Progenitor cell of endocrine pancreas (in vitro differentiated cells): ENCODE data around the gene SEPTIN8. TPM values are rescaled to one million over a fixed set of nuclear protein-coding genes. Genes with fewer than 3 reads are reported as not detected.

Experiments used
- DNase-seq: peaks from one replicate; pipeline ENCODE4 v3.0.0; 2021; ENCODE audit warnings: low spot score; ENCODE audit not compliant: unreplicated experiment
- H3K27ac Mint-ChIP-seq: 2 replicates; pipeline ENCODE4 v1.8.0; 2021; ENCODE audit warnings: mild to moderate bottlenecking, moderate library complexity, mixed read lengths
- H3K27me3 Mint-ChIP-seq: 2 replicates; pipeline ENCODE4 v1.8.0; 2021; ENCODE audit warnings: mixed read lengths
- H3K36me3 Mint-ChIP-seq: 2 replicates; pipeline ENCODE4 v1.8.0; 2022; ENCODE audit warnings: mixed read lengths; ENCODE audit not compliant: insufficient read depth
- H3K4me1 Mint-ChIP-seq: 2 replicates; pipeline ENCODE4 v1.8.0; 2021; ENCODE audit warnings: low read depth, mixed read lengths
- H3K4me3 Mint-ChIP-seq: 2 replicates; pipeline ENCODE4 v1.8.0; 2021; ENCODE audit warnings: low read depth, mild to moderate bottlenecking, moderate library complexity, mixed read lengths
- H3K9me3 Mint-ChIP-seq: 2 replicates; pipeline ENCODE4 v1.8.0; 2021; ENCODE audit warnings: low read depth, mixed read lengths
- CTCF ChIP-seq: fragments of 200-600 bp; sonication (generic); IDR thresholded peaks from one replicate; pipeline ENCODE4 v1.5.0; 2021; ENCODE audit warnings: antibody characterized with exemption, mild to moderate bottlenecking; ENCODE audit not compliant: unreplicated experiment
- long read RNA-seq: library from polyadenylated mRNA; unstranded; transcript quantifications from one replicate; pipeline ENCODE4 v2.0.0, GENCODE V29; 2020
- total RNA-seq: library from RNA; stranded (reverse); gene quantifications from 2 replicates; pipeline ENCODE4 v1.2.1, GENCODE V29; 2021

The SEPTIN8 gene
- total RNA-seq, result 60.4 and 67.2 TPM in 2 replicates
- long read RNA-seq, full-length matches to known transcripts, result 22 of 57 reads
- long read RNA-seq, partial matches to known transcripts, result 6 of 57 reads
- long read RNA-seq, other reads (novel, unspliced or antisense), result 29 of 57 reads

- Mint-ChIP-seq H3K36me3 (no peaks in the 10 kb centered on the region), H3K4me3 (peak within 1 kb of the TSS; percentile 79), H3K27ac (peak within 1 kb of the TSS; percentile 75), H3K9me3 (no peaks in the 10 kb centered on the region), H3K27me3 (peaks cover 40% of the 10 kb centered on the region), H3K4me1 (peaks cover 13% of the 10 kb centered on the region)
- TF ChIP-seq CTCF, result no peak
- peak; percentile 35 for DNase-seq
Observed at GRCh38 chr5:132777209-132778069, at the start of gene SEPTIN8. Gene SEPTIN8 (minus strand): TSS chr5:132777239. CDS start chr5:132777137, 102 bp downstream.

GRCh38 chr5:132826424-132827082, 49.5 kb upstream of the SEPTIN8 start:
- no peaks in the 10 kb centered on the region for H3K9me3 Mint-ChIP-seq
- H3K27ac Mint-ChIP-seq, result no peak overlapping the region
- no peak overlapping the region for H3K4me3 Mint-ChIP-seq
- H3K36me3 Mint-ChIP-seq, result no peaks in the 10 kb centered on the region
- no peak for DNase-seq
- peaks cover 40% of the 10 kb centered on the region for H3K27me3 Mint-ChIP-seq
- no peak for TF ChIP-seq CTCF
- H3K4me1 Mint-ChIP-seq, result peaks cover 9% of the 10 kb centered on the region

GRCh38 chr5:132825834-132826391, 48.9 kb upstream of the SEPTIN8 start:
- H3K4me1 Mint-ChIP-seq, result peaks cover 5% of the 10 kb centered on the region

GRCh38 chr5:132825033-132825833, 48.2 kb upstream of the SEPTIN8 start:
- H3K4me3 Mint-ChIP-seq, result no peak overlapping the region
- H3K27me3 Mint-ChIP-seq, result peaks cover 38% of the 10 kb centered on the region
- DNase-seq, result no peak
- H3K4me1 Mint-ChIP-seq, result peaks cover 5% of the 10 kb centered on the region
- no peak overlapping the region for H3K27ac Mint-ChIP-seq
- no peak for TF ChIP-seq CTCF
- H3K9me3 Mint-ChIP-seq, result no peaks in the 10 kb centered on the region
- H3K36me3 Mint-ChIP-seq, result no peaks in the 10 kb centered on the region

More at GRCh38 chr5:132825834-132826391, 48.9 kb upstream of the SEPTIN8 start:
- DNase-seq, result no peak
- peaks cover 36% of the 10 kb centered on the region for H3K27me3 Mint-ChIP-seq
- no peaks in the 10 kb centered on the region for H3K9me3 Mint-ChIP-seq
- no peak for TF ChIP-seq CTCF
- peak overlapping the region; percentile 19 for H3K4me3 Mint-ChIP-seq
- H3K27ac Mint-ChIP-seq, result no peak overlapping the region
- no peaks in the 10 kb centered on the region for H3K36me3 Mint-ChIP-seq
